Stimulated activated CD4-positive, alpha-beta T cell treated with anti-CD3 and anti-CD28 coated beads, TNF-alpha, amount 100 ng/mL, for 48 hours (primary cell): ENCODE data around the gene LRMDA.

Experiments used
- DNase-seq, 3 donors: peaks; one replicate each; pipeline ENCODE4 v3.0.0-alpha.2; 2020; ENCODE audit warnings: low read depth in 3 of 3

Gene LRMDA

DNA sequence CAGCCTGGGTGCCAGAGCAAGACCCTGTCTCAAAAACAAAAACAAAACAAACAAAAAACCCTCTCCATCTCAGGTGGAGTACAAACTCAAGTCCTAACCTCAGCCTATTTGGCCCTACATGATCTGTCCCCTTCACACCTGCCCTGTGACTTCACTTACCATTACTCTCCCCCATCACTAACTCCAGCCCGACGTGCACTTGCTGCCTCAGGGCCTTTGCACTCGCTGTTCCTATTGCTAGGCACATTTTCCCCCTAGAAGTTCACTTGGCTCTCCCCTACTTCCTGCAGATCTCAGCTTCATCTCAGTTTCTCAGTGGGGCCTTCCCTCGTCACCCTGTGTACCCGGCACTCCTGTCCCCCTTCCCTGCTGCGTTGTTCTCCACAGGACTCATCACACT lies 8.5 kb upstream of the LRMDA start:
- DNase-seq = no peak

DNA sequence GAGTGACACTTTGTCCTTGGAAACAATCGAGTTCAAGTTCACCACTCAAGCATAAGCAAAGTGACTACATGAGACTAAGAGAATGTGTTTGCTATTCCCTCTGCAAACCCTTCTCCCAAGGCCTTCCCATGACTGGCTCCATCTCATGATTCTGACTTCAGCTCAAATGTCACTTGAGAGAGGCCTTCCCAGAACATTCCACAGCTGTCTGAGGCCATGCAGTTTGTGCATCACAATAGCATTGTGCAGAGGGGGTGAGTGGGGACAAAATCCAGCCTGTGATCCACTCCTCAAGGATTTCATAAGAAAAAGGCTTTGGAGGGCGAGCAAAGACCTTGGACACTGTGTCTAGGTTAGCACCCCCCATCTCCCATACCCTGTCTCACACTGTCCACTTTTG lies 6.9 kb upstream of the LRMDA start:
- DNase-seq = no peak

- DNase-seq = no peak
Measured at GRCh38 chr10:75425291-75426079, 5.9 kb upstream of the LRMDA start.

DNA sequence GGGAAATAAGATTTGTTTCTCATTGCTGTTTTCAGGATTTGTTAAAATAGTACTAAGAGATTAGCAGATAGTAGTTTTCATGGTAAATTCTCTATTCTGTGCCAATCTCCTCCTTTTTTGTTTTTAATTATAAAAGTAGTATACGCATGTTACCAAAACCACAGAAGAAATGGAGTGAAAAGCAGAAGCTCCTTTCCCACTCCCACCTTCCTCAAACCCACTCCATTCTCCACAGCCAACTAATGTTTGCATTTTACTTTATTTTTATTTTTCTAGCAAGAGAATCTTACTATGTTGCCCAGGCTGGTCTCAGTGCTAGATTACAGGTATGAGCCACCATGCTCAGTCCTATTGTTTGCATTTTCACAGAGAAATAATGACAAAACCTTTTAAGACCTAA lies 4.5 kb upstream of the LRMDA start:
- no peak for DNase-seq

DNA sequence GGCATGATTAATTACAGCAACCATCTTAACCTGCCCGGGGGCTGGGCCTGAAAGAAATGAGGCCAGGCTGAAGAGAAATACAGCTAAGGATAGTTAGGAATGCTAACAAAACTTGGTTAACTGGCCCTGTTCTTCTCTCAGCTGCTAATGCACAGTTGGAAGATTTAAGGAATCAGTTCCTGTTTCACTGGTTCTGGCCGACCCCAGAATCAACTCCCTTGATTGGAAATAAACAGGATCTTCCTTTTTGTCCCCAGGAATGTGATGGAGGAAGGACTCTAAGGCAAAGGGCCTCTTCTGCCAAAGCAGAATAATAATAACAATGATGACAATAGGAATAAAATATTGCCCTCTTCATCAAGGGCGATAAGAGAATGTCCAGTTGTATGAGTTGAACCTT lies 3.5 kb upstream of the LRMDA start:
- DNase-seq = no peak

DNA sequence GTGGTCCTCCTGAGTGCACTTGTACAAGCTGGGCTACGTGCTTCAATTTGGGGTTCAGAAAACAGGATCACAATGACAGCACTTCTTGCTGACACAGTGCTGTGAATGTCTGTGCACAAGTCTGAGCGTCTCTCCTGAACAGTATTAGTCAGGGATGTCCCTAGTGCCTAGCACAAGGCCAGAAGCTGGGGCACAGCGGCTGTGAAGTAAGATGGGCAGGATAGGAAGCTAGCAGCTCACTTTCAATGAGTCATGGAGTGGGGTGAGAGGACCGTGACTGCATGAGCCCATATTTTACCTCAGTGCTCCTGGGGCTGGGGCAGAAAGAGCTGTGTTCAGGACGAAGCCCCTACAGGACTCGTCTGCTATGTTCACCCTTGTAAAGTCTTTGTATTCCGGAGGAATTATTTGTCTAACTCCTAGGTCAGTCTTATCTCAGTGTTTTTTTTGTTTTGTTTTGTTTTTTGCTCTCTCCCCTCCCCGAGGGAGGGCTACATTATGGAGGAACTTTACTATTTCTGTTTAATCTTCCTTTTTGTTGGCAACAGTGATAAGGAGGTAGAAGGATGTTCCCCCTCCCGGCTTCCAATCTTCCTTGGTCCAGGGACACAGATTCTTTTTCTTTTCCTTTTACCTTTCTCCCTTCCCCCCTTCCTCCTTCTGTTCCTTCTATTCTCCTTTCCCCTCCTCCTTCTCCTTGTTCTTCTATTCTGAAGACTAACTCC lies 2.8 kb upstream of the LRMDA start:
- DNase-seq = no peak

DNA sequence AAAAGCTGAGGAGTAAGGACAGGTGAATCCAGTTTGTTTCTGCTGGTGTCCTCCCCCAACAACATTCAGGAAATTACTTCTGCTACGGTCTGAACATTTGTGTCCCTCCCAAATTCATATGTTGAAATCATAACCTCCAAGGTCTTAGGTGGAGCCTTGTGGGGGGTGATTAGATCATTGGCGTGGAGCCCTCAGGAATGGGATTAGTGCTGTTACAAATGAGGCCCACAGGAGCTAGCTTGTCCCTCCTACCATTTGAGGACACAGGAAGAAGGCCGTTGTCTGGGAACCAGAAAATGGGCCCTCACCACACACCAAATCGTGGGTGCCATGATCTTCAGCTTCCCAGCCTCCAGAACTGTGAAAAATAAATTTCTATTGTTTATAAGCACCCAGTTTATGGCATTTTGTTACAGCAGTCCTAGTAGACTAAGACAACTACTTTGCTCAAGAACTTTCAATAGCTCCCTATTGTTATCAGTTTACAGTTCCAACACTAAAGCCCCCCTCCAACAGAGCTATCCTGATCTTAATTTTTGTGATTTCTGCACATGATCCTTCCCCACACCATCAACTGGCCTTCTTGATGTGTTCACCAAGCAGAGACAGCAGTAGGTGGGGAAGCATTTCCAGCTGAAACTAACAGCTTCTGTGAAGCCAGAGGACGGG lies 2.1 kb upstream of the LRMDA start:
- no peak for DNase-seq

GRCh38 chr10:75430000-75430763 lies 1.2 kb upstream of the LRMDA start:
- DNase-seq = no peak

DNA sequence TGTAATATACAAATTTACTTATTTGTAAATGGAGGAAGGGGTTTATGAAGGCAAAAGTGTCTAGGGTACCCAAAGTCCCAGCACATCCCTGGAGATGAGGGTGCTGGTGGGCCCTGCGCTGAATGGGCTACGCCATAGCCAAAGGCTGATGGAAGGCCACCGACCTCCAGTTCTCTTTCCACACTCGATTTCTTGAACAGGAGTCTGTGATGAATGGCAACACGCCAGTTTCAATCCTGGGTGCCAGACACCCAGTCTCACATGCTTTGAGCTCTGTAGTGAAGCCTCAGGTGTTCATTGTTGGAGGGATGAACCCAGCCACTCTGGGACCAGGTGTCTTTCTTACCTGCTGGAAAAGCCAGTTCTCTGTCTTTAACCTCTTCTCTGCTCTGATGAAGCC lies 752 bp downstream of the LRMDA start:
- DNase-seq = no peak

- no peak for DNase-seq
Measured at GRCh38 chr10:75432763-75433162, 1.3 kb downstream of the LRMDA start.

GRCh38 chr10:75433216-75433615 lies 1.8 kb downstream of the LRMDA start:
- DNase-seq = no peak

GRCh38 chr10:75434291-75434690 lies 2.9 kb downstream of the LRMDA start:
- no peak for DNase-seq

DNA sequence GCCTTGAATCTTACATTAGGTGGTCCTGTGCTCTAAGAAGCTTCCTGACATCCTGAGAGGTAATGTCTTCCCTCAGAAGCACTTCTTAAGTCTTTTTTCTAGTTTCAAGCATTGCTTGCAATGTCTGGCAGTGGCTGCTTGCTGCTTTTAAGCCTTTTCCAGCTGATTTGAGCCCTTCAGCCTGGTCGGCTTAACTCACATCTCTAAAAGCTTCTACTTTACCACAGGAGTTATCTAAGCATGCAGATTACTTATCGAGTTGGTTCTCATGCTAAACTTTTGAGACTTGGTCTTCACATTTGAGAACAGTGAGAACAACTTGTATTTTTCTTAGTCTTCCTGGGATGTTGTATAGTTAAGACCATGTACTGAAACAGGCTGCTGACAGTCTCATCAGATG lies 3.9 kb downstream of the LRMDA start:
- no peak for DNase-seq

DNA sequence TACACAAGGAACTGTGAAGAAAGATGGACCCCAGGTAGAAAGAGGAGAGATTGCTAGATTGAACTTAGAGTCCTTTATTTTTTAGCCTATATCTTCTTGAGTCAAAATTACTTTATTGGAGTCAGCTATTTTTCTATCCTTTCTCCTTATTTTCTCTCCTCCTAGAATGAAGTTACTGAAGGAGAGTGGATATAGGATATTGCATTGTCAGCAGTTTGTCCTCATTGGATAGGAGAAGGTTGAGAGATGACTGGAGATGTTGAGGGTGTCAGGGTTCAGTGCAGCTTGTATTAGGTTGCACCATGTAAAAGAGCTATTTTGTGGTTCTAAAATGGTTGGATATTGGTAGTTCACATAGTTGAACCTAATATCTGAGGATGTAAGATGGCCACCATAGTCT lies 5.5 kb downstream of the LRMDA start:
- no peak for DNase-seq

DNA sequence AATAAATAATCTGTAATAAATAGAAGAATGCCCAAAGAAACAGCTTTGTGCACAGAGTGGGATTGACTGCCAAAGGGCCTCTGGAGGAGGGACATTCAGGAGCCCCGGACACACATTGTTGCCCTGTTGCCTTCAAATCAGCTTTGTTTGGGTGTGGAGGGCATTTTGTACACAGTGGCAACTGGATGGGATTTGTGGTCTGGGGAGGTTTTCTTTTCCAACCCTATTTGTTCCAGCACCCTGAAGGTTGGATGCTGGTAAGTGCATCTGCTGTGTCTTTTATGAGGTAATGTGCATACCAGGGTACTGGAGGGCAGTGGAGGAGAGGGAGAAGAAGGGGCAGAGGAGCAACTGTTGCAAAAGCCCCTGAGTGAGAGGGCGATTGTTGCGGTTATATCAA lies 6.3 kb downstream of the LRMDA start:
- DNase-seq = no peak

- DNase-seq = no peak
Measured at GRCh38 chr10:75438275-75438674, 6.9 kb downstream of the LRMDA start.

DNA sequence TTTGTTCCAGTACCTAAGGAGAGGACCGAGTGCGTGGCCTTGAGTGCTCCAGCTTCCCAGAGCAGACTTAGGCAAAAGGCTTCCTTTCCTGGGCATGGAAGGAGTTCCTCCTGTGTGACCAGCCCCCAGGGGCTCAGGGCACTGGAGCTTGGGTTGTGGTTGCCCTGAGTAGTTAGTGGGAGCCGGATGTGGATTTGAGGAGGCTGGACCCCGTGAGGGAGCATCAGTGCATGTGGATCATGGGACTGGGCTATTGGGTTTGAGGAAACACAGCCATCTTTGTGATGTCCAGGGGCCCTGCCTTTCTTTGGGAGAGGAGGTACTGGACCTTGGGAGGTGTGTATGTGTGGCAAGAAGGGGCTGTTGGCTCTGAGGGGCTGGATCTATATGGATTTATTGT lies 8.4 kb downstream of the LRMDA start:
- no peak for DNase-seq

- no peak for DNase-seq
Measured at GRCh38 chr10:75440271-75440793, 8.9 kb downstream of the LRMDA start.

DNA sequence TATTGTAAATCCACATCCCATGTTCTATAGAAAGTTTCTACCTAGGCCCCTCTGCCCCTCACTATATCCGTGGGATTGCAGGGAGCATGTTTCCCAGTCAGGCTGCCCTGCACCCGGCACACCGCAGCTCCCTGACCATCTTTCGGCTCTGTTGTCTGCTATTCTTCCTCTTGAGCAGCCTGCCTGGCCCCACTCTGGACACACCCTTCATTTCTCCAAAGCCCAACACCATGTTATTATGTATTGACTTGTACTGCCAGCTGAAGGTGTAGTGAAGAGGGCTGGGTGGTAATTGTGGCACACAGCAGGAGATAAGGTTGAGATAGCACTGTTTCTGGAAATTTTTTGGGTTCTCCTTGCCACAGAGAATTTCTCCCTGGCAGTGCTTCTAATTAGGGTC lies 9.8 kb downstream of the LRMDA start:
- no peak for DNase-seq

- DNase-seq = no peak
Measured at GRCh38 chr10:75441682-75442081, 10.3 kb downstream of the LRMDA start.

GRCh38 chr10:75443362-75443761 lies 11.9 kb downstream of the LRMDA start:
- DNase-seq = no peak
